ENCODE data around the gene ZNF341.
A peak's percentile ranks its signal among the peaks of the same experiment; 100 is the strongest.
"Not testable (repeated sequence)": the region's sequence is repeated elsewhere in the genome, so short reads cannot be mapped to it uniquely, and the experiment has no call there.

Gene ZNF341

GRCh38 chr20:33732166-33732970 lies 572 bp downstream of the ZNF341 start:
- peak; percentile 69 to 78 for DNase-seq

GRCh38 chr20:33733654-33734576 lies 2.1 kb downstream of the ZNF341 start:
- DNase-seq, result no peak

GRCh38 chr20:33736962-33737361 lies 5.2 kb downstream of the ZNF341 start:
- no peak for DNase-seq

GRCh38 chr20:33739493-33739892 lies 7.7 kb downstream of the ZNF341 start:
- no peak for DNase-seq

- no peak for DNase-seq
Observed at GRCh38 chr20:33740189-33740588, 8.4 kb downstream of the ZNF341 start.

GRCh38 chr20:33744181-33744580 lies 12.4 kb downstream of the ZNF341 start:
- no peak for DNase-seq

GRCh38 chr20:33744773-33745385 lies 13.1 kb downstream of the ZNF341 start:
- no peak for DNase-seq

- no peak for DNase-seq
Observed at GRCh38 chr20:33746325-33746998, 14.7 kb downstream of the ZNF341 start.

- DNase-seq, result no peak
Observed at GRCh38 chr20:33751775-33752174, 20.0 kb downstream of the ZNF341 start.

- DNase-seq, result no peak
Observed at GRCh38 chr20:33753143-33753542, 21.3 kb downstream of the ZNF341 start.

GRCh38 chr20:33753763-33754162 lies 22.0 kb downstream of the ZNF341 start:
- no peak for DNase-seq

- DNase-seq, result not testable (repeated sequence)
Observed at GRCh38 chr20:33755936-33756490, 24.2 kb downstream of the ZNF341 start.

- DNase-seq, result no peak
Observed at GRCh38 chr20:33757046-33757445, 25.2 kb downstream of the ZNF341 start.

GRCh38 chr20:33757458-33757857 lies 25.7 kb downstream of the ZNF341 start:
- DNase-seq, result no peak

- no peak for DNase-seq
Observed at GRCh38 chr20:33761698-33762250, 30.0 kb downstream of the ZNF341 start.

GRCh38 chr20:33765099-33765498 lies 33.3 kb downstream of the ZNF341 start:
- DNase-seq, result no peak

- no peak for DNase-seq
Observed at GRCh38 chr20:33765592-33765991, 33.8 kb downstream of the ZNF341 start.

- DNase-seq, result no peak
Observed at GRCh38 chr20:33766686-33767085, 34.9 kb downstream of the ZNF341 start.

- DNase-seq, result no peak
Observed at GRCh38 chr20:33767777-33768138, 36.0 kb downstream of the ZNF341 start.

GRCh38 chr20:33769043-33769442 lies 37.2 kb downstream of the ZNF341 start:
- DNase-seq, result no peak

- DNase-seq, result no peak
Observed at GRCh38 chr20:33770005-33770404, 38.2 kb downstream of the ZNF341 start.

GRCh38 chr20:33771938-33772337 lies 40.1 kb downstream of the ZNF341 start:
- no peak for DNase-seq

Data from stimulated activated CD4-positive, alpha-beta T cell treated with anti-CD3 and anti-CD28 coated beads, Interleukin-2, amount 100 ng/mL, for 48 hours (primary cell).